ENCODE measurements around the gene SNF8. TPM values are rescaled to one million over a fixed set of nuclear protein-coding genes. Genes with fewer than 3 reads are reported as not detected.

SNF8 gene
- total and polyA plus RNA-seq, 7 experiments from 2014 or later, result 54.8 to 122 (median 63.2) TPM

DNA sequence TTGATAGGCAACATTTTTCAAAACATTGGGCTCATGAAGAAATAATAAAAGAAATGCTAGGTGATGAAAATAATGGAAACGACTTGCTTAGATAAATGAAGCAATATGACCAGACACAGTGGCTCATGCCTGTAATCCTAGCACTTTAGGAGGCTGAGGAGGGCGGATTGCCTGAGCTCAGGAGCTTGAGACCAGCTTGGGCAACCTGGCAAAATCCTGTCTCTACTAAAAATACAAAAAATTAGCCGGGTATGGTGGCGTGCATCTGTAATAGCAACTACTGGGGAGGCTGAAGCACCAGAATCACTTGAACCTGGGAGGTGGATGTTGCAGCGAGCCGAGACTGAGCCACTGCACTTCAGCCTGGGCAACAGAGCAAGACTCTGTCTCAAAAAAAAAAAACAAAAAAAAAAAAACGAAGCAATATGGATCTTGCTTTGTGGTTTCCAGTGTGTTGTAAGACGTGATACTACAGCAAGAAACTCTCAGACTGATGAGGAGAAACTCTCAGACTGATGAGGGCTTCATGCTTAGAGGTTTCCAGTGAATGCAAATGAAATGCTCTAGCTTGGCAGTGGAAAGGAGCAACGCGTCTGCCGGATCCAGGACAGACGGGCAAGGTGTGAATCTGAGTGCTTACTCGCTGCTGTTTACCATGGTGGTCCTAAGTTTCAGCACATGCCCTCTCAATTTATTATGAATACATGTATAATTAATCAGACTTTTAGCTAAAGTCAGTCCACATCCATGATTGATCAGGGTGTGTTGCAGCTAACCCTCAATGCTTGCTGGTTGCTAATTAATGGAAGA, 41.0 kb upstream of the SNF8 start:
- Mint-ChIP-seq H3K36me3 (no peaks in the 10 kb centered on the region), H3K27ac (no peak overlapping the region), H3K4me3 (no peak overlapping the region), H3K27me3 (peaks cover 26 to 42% (median 35%) of the 10 kb centered on the region in 5 donors), H3K4me1 (peaks cover 0 to 1% (median 0%) of the 10 kb centered on the region in 7 donors), H3K9me3 (peaks cover 0 to 9% (median 3%) of the 10 kb centered on the region in 11 donors)
- ATAC-seq (no peak), DNase-seq (no peak)
- no peak overlapping the region for H3K27ac ChIP-seq (ENCODE audit: low read depth, low read length)
- H3K27me3 ChIP-seq (ENCODE audit: control insufficient read depth in 2 of 2, insufficient read depth in 2 of 2, low read length in 2 of 2), result peaks cover 4 to 9% of the 10 kb centered on the region in 2 donors
- intact Hi-C loops (cut with micrococcal nuclease), result no loop called here
- peaks cover 0 to 4% (median 0%) of the 10 kb centered on the region in 3 experiments for H3K9me3 ChIP-seq (ENCODE audit: control insufficient read depth in 2 of 3, low read length in 3 of 3)
- H3K36me3 ChIP-seq (ENCODE audit: control insufficient read depth in 2 of 3, insufficient read depth in 3 of 3, low read length in 3 of 3), result no peaks in the 10 kb centered on the region
- no peaks in the 10 kb centered on the region for H3K4me1 ChIP-seq (ENCODE audit: control insufficient read depth in 2 of 2, insufficient read depth in 2 of 2, low read length in 2 of 2)
- H3K4me3 ChIP-seq (ENCODE audit: low read length), result no peak overlapping the region
- ChIA-PET CTCF (interaction anchor here (0.7 kb wide), 1 partner anchor 34 kb away, joined by 3 read pairs; no protein-coding TSS in a partner anchor), POLR2A (no interaction called here)

- peaks cover 0 to 1% (median 0%) of the 10 kb centered on the region in 7 donors for H3K4me1 Mint-ChIP-seq
- H3K36me3 Mint-ChIP-seq, result no peaks in the 10 kb centered on the region
- no peak for DNase-seq
- Histone ChIP-seq H3K9me3 (ENCODE audit: control insufficient read depth in 2 of 3, low read length in 3 of 3) (peaks cover 0 to 4% (median 0%) of the 10 kb centered on the region in 3 experiments), H3K36me3 (ENCODE audit: control insufficient read depth in 2 of 3, insufficient read depth in 3 of 3, low read length in 3 of 3) (no peaks in the 10 kb centered on the region), H3K27ac (ENCODE audit: low read depth, low read length) (no peak overlapping the region), H3K4me3 (ENCODE audit: low read length) (no peak overlapping the region), H3K4me1 (ENCODE audit: control insufficient read depth in 2 of 2, insufficient read depth in 2 of 2, low read length in 2 of 2) (no peaks in the 10 kb centered on the region), H3K27me3 (ENCODE audit: control insufficient read depth in 2 of 2, insufficient read depth in 2 of 2, low read length in 2 of 2) (no peaks in the 10 kb centered on the region)
- no peak for ATAC-seq
- POLR2A ChIA-PET, result no interaction called here
- no peak overlapping the region for H3K27ac Mint-ChIP-seq
- peaks cover 0 to 9% (median 3%) of the 10 kb centered on the region in 11 donors for H3K9me3 Mint-ChIP-seq
- CTCF ChIA-PET, result no interaction called here
- intact Hi-C loops (cut with micrococcal nuclease), result no loop called here
- H3K27me3 Mint-ChIP-seq, result peaks cover 13 to 24% (median 18%) of the 10 kb centered on the region in 5 donors
- H3K4me3 Mint-ChIP-seq, result no peak overlapping the region
These were observed 37.4 kb upstream of the SNF8 start for GRCh38 chr17:48981927-48982539.

GRCh38 chr17:48973806-48974205, 29.2 kb upstream of the SNF8 start:
- peaks cover 0 to 1% (median 0%) of the 10 kb centered on the region in 11 donors for H3K9me3 Mint-ChIP-seq
- no peaks in the 10 kb centered on the region for H3K4me1 Mint-ChIP-seq
- ATAC-seq (no peak), DNase-seq (no peak)
- Histone ChIP-seq H3K27me3 (ENCODE audit: control insufficient read depth in 2 of 2, insufficient read depth in 2 of 2, low read length in 2 of 2) (no peaks in the 10 kb centered on the region), H3K9me3 (ENCODE audit: control insufficient read depth in 2 of 3, low read length in 3 of 3) (no peaks in the 10 kb centered on the region), H3K4me1 (ENCODE audit: control insufficient read depth in 2 of 2, insufficient read depth in 2 of 2, low read length in 2 of 2) (no peaks in the 10 kb centered on the region), H3K4me3 (ENCODE audit: low read length) (no peak overlapping the region), H3K27ac (ENCODE audit: low read depth, low read length) (no peak overlapping the region), H3K36me3 (ENCODE audit: control insufficient read depth in 2 of 3, insufficient read depth in 3 of 3, low read length in 3 of 3) (no peaks in the 10 kb centered on the region)
- peaks cover 19 to 42% (median 35%) of the 10 kb centered on the region in 5 donors for H3K27me3 Mint-ChIP-seq
- CTCF ChIA-PET, result no interaction called here
- intact Hi-C loops (cut with micrococcal nuclease), result no loop called here
- POLR2A ChIA-PET, result no interaction called here
- no peaks in the 10 kb centered on the region for H3K36me3 Mint-ChIP-seq
- H3K4me3 Mint-ChIP-seq, result no peak overlapping the region
- no peak overlapping the region for H3K27ac Mint-ChIP-seq

- Mint-ChIP-seq H3K27ac (no peak overlapping the region), H3K4me3 (no peak overlapping the region), H3K4me1 (no peaks in the 10 kb centered on the region), H3K27me3 (peaks cover 29 to 48% (median 42%) of the 10 kb centered on the region in 5 donors), H3K9me3 (no peaks in the 10 kb centered on the region), H3K36me3 (no peaks in the 10 kb centered on the region)
- Histone ChIP-seq H3K4me3 (ENCODE audit: low read length) (no peak overlapping the region), H3K9me3 (ENCODE audit: control insufficient read depth in 2 of 3, low read length in 3 of 3) (no peaks in the 10 kb centered on the region), H3K36me3 (ENCODE audit: control insufficient read depth in 2 of 3, insufficient read depth in 3 of 3, low read length in 3 of 3) (no peaks in the 10 kb centered on the region), H3K27ac (ENCODE audit: low read depth, low read length) (no peak overlapping the region), H3K4me1 (ENCODE audit: control insufficient read depth in 2 of 2, insufficient read depth in 2 of 2, low read length in 2 of 2) (no peaks in the 10 kb centered on the region), H3K27me3 (ENCODE audit: control insufficient read depth in 2 of 2, insufficient read depth in 2 of 2, low read length in 2 of 2) (no peaks in the 10 kb centered on the region)
- ChIA-PET POLR2A (no interaction called here), CTCF (no interaction called here)
- ATAC-seq (no peak), DNase-seq (no peak)
- intact Hi-C loops (cut with micrococcal nuclease), result no loop called here
These were observed 28.1 kb upstream of the SNF8 start for GRCh38 chr17:48972749-48973097.

- CTCF ChIA-PET, result interaction anchor here (0.6 to 0.8 kb wide), 2 partner anchors 166 to 640 kb away, joined by 3 to 6 read pairs; no protein-coding TSS in a partner anchor
- Histone ChIP-seq H3K4me1 (ENCODE audit: control insufficient read depth in 2 of 2, insufficient read depth in 2 of 2, low read length in 2 of 2) (no peaks in the 10 kb centered on the region), H3K36me3 (ENCODE audit: control insufficient read depth in 2 of 3, insufficient read depth in 3 of 3, low read length in 3 of 3) (no peaks in the 10 kb centered on the region), H3K27ac (ENCODE audit: low read depth, low read length) (no peak overlapping the region), H3K27me3 (ENCODE audit: control insufficient read depth in 2 of 2, insufficient read depth in 2 of 2, low read length in 2 of 2) (no peaks in the 10 kb centered on the region), H3K9me3 (ENCODE audit: control insufficient read depth in 2 of 3, low read length in 3 of 3) (no peaks in the 10 kb centered on the region), H3K4me3 (ENCODE audit: low read length) (no peak overlapping the region)
- Mint-ChIP-seq H3K4me3 (no peak overlapping the region), H3K27me3 (peaks cover 33 to 56% (median 42%) of the 10 kb centered on the region in 5 donors), H3K27ac (no peak overlapping the region), H3K36me3 (no peaks in the 10 kb centered on the region), H3K9me3 (no peaks in the 10 kb centered on the region), H3K4me1 (no peaks in the 10 kb centered on the region)
- POLR2A ChIA-PET, result interaction anchor here (0.9 kb wide), 1 partner anchor 26 kb away, joined by 3 read pairs; the partner anchor contains the start of gene SNF8
- ATAC-seq (no peak), DNase-seq (no peak)
- intact Hi-C loops (cut with micrococcal nuclease), result no loop called here
These were observed 26.4 kb upstream of the SNF8 start for GRCh38 chr17:48970865-48971687.

- CTCF ChIA-PET, result no interaction called here
- no peaks in the 10 kb centered on the region for H3K36me3 Mint-ChIP-seq
- no peaks in the 10 kb centered on the region for H3K36me3 ChIP-seq (ENCODE audit: control insufficient read depth in 2 of 3, insufficient read depth in 3 of 3, low read length in 3 of 3)
- no peaks in the 10 kb centered on the region for H3K27me3 ChIP-seq (ENCODE audit: control insufficient read depth in 2 of 2, insufficient read depth in 2 of 2, low read length in 2 of 2)
- no peak for ATAC-seq
- H3K27me3 Mint-ChIP-seq, result peaks cover 37 to 61% (median 46%) of the 10 kb centered on the region in 5 donors
- H3K27ac ChIP-seq (ENCODE audit: low read depth, low read length), result no peak overlapping the region
- intact Hi-C loops (cut with micrococcal nuclease), result no loop called here
- H3K9me3 Mint-ChIP-seq, result peaks cover 0 to 1% (median 0%) of the 10 kb centered on the region in 11 donors
- H3K4me1 ChIP-seq (ENCODE audit: control insufficient read depth in 2 of 2, insufficient read depth in 2 of 2, low read length in 2 of 2), result no peaks in the 10 kb centered on the region
- H3K27ac Mint-ChIP-seq, result no peak overlapping the region
- no peaks in the 10 kb centered on the region for H3K9me3 ChIP-seq (ENCODE audit: control insufficient read depth in 2 of 3, low read length in 3 of 3)
- H3K4me1 Mint-ChIP-seq, result no peaks in the 10 kb centered on the region
- DNase-seq, result no peak
- no peak overlapping the region for H3K4me3 Mint-ChIP-seq
- POLR2A ChIA-PET, result interaction anchor here (0.9 kb wide), 1 partner anchor 26 kb away, joined by 3 read pairs; the partner anchor contains the start of gene SNF8
- no peak overlapping the region for H3K4me3 ChIP-seq (ENCODE audit: low read length)
These were observed 25.6 kb upstream of the SNF8 start for GRCh38 chr17:48970224-48970623.

Data from naive thymus-derived CD4-positive, alpha-beta T cell (primary cell).